ENCODE measurements around the gene LMX1B.

Gene LMX1B

DNA sequence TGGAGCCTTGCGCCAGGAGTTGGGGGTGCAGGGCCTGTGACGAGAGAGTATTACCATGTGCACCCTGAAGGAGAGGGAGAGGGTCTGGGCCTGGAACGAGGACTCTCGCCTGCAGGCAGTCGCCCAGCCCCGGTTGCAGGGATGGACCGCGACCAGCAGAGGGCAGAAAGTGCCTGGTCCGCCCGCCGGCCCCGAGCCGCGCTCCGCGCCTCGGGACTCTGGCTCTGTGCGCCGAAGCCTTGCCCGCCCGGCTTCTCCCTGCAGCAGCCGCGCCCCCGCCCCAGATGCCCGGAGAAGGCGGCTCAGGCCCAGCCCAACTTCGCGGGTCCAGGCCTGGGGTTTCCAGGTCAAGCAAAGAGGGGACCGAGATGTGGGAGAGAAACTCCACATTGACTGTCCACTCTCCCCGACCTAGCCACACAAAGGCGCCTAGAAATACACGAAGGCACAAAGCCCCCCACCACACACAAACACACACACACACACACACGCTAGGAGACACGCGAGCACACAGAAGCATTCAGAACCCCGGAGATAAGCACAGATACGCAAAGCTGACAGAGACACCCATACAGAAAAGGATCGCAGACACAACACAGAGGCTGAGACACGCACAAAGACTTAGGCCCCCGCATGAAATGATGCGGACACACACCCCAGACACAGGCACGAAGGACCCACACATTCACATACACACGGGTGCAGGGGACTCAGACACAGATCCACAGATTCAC is 2.0 kb upstream of the LMX1B start:
- ChIA-PET POLR2A (no interaction called here), CTCF (interaction anchor here (0.5 to 3.9 kb wide), 11 partner anchors 9 to 587 kb away, joined by 3 to 19 read pairs (median 3); no protein-coding TSS in a partner anchor)
- Histone ChIP-seq H3K36me3 (ENCODE audit: control insufficient read depth in 2 of 2, insufficient read depth in 1 of 2, low read length in 2 of 2) (peaks cover 0 to 8% of the 10 kb centered on the region in 2 experiments; a peak in 1 of 3 replicates), H3K4me1 (ENCODE audit: control insufficient read depth, insufficient read depth, low read length) (peaks cover 4% of the 10 kb centered on the region; the same call in 1 of the 2 replicates), H3K4me3 (ENCODE audit: low read depth, low read length) (peak overlapping the region; percentile 2), H3K27ac (ENCODE audit: extremely low read depth, low read depth, low read length) (peak overlapping the region; percentile 69), H3K9me3 (ENCODE audit: control insufficient read depth, insufficient read depth, low read depth, low read length) (no peaks in the 10 kb centered on the region)
- TF ChIP-seq IKZF3 (tag by site-specific recombination; IDR thresholded peaks at IDR 0.05) = no peak
- TF ChIP-seq ZNF747 (tag by site-specific recombination; IDR thresholded peaks at IDR 0.05) = no peak
- TF ChIP-seq PATZ1 (tag by site-specific recombination; IDR thresholded peaks at IDR 0.05) = peak; percentile 95; the same call in 1 of the 2 replicates
- TF ChIP-seq ZNF624 (tag by site-specific recombination; IDR thresholded peaks at IDR 0.05) = no peak
- TF ChIP-seq EGR2 (tag by site-specific recombination; IDR thresholded peaks at IDR 0.05; ENCODE audit: low read depth) = peak; percentile 41
- TF ChIP-seq, protein P1, sequence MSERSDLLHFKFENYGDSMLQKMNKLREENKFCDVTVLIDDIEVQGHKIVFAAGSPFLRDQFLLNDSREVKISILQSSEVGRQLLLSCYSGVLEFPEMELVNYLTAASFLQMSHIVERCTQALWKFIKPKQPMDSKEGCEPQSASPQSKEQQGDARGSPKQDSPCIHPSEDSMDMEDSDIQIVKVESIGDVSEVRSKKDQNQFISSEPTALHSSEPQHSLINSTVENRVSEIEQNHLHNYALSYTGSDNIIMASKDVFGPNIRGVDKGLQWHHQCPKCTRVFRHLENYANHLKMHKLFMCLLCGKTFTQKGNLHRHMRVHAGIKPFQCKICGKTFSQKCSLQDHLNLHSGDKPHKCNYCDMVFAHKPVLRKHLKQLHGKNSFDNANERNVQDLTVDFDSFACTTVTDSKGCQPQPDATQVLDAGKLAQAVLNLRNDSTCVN (tag by site-specific recombination; optimal IDR thresholded peaks at IDR 0.05) = peak; percentile 82
- TF ChIP-seq KLF16 (tag by site-specific recombination; IDR thresholded peaks at IDR 0.05) = peak; percentile 24; the same call in 1 of the 2 replicates
- TF ChIP-seq ZSCAN30 (tag by site-specific recombination; IDR thresholded peaks at IDR 0.05) = peak; percentile 87
- TF ChIP-seq ZNF366 (tag by site-specific recombination; conservative IDR thresholded peaks at IDR 0.05) = no peak
- peak; percentile 94 for TF ChIP-seq ZBTB20 (tag by site-specific recombination; IDR thresholded peaks at IDR 0.05)
- peak; percentile 67 for TF ChIP-seq OSR2 (tag by site-specific recombination; IDR thresholded peaks at IDR 0.05)
- TF ChIP-seq ZNF548 (tag by site-specific recombination; IDR thresholded peaks at IDR 0.05) = no peak
- no peak for TF ChIP-seq PRDM6 (tag by site-specific recombination; IDR thresholded peaks at IDR 0.05)
- TF ChIP-seq ZNF302 (tag by site-specific recombination; IDR thresholded peaks at IDR 0.05; ENCODE audit: low read depth) = no peak
- TF ChIP-seq KLF1 (tag by site-specific recombination; IDR thresholded peaks at IDR 0.05) = peak; percentile 44
- TF ChIP-seq ZNF692 (tag by site-specific recombination; IDR thresholded peaks at IDR 0.05) = 0 out of 2 replicates have a peak, but pooled peaks have one; percentile 46
- no peak for TF ChIP-seq ZNF211 (tag by site-specific recombination; IDR thresholded peaks at IDR 0.05; ENCODE audit: low read depth)
- TF ChIP-seq SP7 (tag by site-specific recombination; IDR thresholded peaks at IDR 0.05) = peak; percentile 57
- TF ChIP-seq ZNF843 (tag by site-specific recombination; IDR thresholded peaks at IDR 0.05) = no peak
- peak; percentile 17; the same call in 1 of the 2 replicates for TF ChIP-seq ZNF391 (tag by site-specific recombination; IDR thresholded peaks at IDR 0.05; ENCODE audit: borderline replicate concordance, low read depth)
- peak; percentile 6; the same call in 1 of the 2 replicates for TF ChIP-seq ZNF398 (tag by site-specific recombination; IDR thresholded peaks at IDR 0.05)
- TF ChIP-seq ZNF792 (tag by site-specific recombination; IDR thresholded peaks at IDR 0.05) = no peak
- peak; percentile 59; the same call in 1 of the 2 replicates for TF ChIP-seq ZNF561 (tag by site-specific recombination; IDR thresholded peaks at IDR 0.05; ENCODE audit: borderline replicate concordance)
- peak; percentile 67; the same call in 1 of the 2 replicates for TF ChIP-seq ZEB2 (tag by site-specific recombination; IDR thresholded peaks at IDR 0.05)
- TF ChIP-seq ATF2 (tag by site-specific recombination; IDR thresholded peaks at IDR 0.05; ENCODE audit: low read depth) = no peak

All from HEK293 (cell line).